CD8-positive, alpha-beta memory T cell (primary cell): ENCODE data around the gene EME2. TPM values are rescaled to one million over a fixed set of nuclear protein-coding genes. Genes with fewer than 3 reads are reported as not detected.
A peak's percentile ranks its signal among the peaks of the same experiment; 100 is the strongest.

ENCODE experiments used
- CTCF ChIA-PET: fragments of 350-600 bp; sonication (Branson Sonifier 250); formaldehyde crosslinking; loops from one replicate; lab custom pipeline; 2021; ENCODE audit warnings: antibody characterized with exemption; lab: Charles Lee
- POLR2A ChIA-PET: fragments of 350-600 bp; sonication (Branson Sonifier 250); formaldehyde crosslinking; loops from one replicate; lab custom pipeline; 2021; ENCODE audit warnings: antibody characterized with exemption; lab: Charles Lee
- DNase-seq, 5 donors: peaks; one replicate each; pipeline versions ENCODE4 v3.0.0 to v3.0.0-alpha.2; 2020 to 2022; ENCODE audit warnings: mixed read lengths in 1 of 5
- H3K27ac ChIP-seq: one replicate; pipeline ENCODE4 v1.7.0; 2013; ENCODE audit warnings: low read depth, mild to moderate bottlenecking, low read length, moderate library complexity
- H3K27me3 ChIP-seq: 2 replicates; pipeline ENCODE4 v1.7.0; 2013; ENCODE audit warnings: low read length, mild to moderate bottlenecking; ENCODE audit not compliant: insufficient read depth, poor library complexity, severe bottlenecking
- H3K36me3 ChIP-seq: 2 replicates; pipeline ENCODE4 v1.7.0; 2013; ENCODE audit warnings: mild to moderate bottlenecking, low read length, moderate library complexity; ENCODE audit not compliant: insufficient read depth
- H3K4me1 ChIP-seq: 2 replicates; pipeline ENCODE4 v1.7.0; 2013; ENCODE audit warnings: mild to moderate bottlenecking, low read length, moderate library complexity; ENCODE audit not compliant: insufficient read depth
- H3K4me3 ChIP-seq: 2 replicates; pipeline ENCODE4 v1.7.0; 2013; ENCODE audit warnings: mild to moderate bottlenecking, low read length
- H3K9me3 ChIP-seq: 2 replicates; pipeline ENCODE4 v1.7.0; 2013; ENCODE audit warnings: mild to moderate bottlenecking, low read length
- H3K27ac Mint-ChIP-seq, 8 donors: one replicate each; pipeline ENCODE4 v1.8.0; 2020 to 2021; ENCODE audit warnings: mixed read lengths in 8 of 8, mild to moderate bottlenecking in 6 of 8, inconsistent platforms in 3 of 8, moderate library complexity in 3 of 8
- H3K27me3 Mint-ChIP-seq, 2 donors: one replicate each; pipeline ENCODE4 v1.8.0; 2020 to 2021; ENCODE audit warnings: mixed read lengths in 2 of 2, mild to moderate bottlenecking in 1 of 2, moderate library complexity in 1 of 2
- H3K36me3 Mint-ChIP-seq, 3 donors: one replicate each; pipeline ENCODE4 v1.8.0; 2020 to 2021; ENCODE audit warnings: mixed read lengths in 3 of 3, inconsistent platforms in 1 of 3, mild to moderate bottlenecking in 1 of 3
- H3K4me1 Mint-ChIP-seq, 3 donors: one replicate each; pipeline ENCODE4 v1.8.0; 2020 to 2021; ENCODE audit warnings: mixed read lengths in 3 of 3, inconsistent platforms in 1 of 3, mild to moderate bottlenecking in 1 of 3
- H3K4me3 Mint-ChIP-seq, 7 donors: one replicate each; pipeline ENCODE4 v1.8.0; 2020 to 2021; ENCODE audit warnings: mixed read lengths in 7 of 7, mild to moderate bottlenecking in 6 of 7, moderate library complexity in 4 of 7, inconsistent platforms in 2 of 7
- H3K9me3 Mint-ChIP-seq, 5 donors: one replicate each; pipeline ENCODE4 v1.8.0; 2020 to 2022; ENCODE audit warnings: mixed read lengths in 5 of 5, mild to moderate bottlenecking in 3 of 5, moderate library complexity in 2 of 5, inconsistent platforms in 1 of 5
- polyA plus RNA-seq: library from polyadenylated mRNA; unstranded; fragments of 300-500 nt; fragmentation: Illumina TruSeq; gene quantifications from one replicate; pipeline ENCODE4 v1.2.3, GENCODE V29; 2021
- total RNA-seq, 2 experiments: library from RNA; stranded (reverse); gene quantifications; one replicate each; pipeline ENCODE4 v1.2.3, GENCODE V29; 2021

Gene EME2
- total and polyA plus RNA-seq, 3 experiments from 2014 or later: 1.6 to 21.6 (median 21.0) TPM

GRCh38 chr16:1740781-1741490 lies 31.7 kb upstream of the EME2 start:
- H3K9me3 Mint-ChIP-seq: no peaks in the 10 kb centered on the region
- CTCF ChIA-PET: no interaction called here
- H3K27ac Mint-ChIP-seq: peak overlapping the region in 1 of 8 donors; percentile 63
- H3K4me1 ChIP-seq: no peaks in the 10 kb centered on the region
- POLR2A ChIA-PET: no interaction called here
- no peak overlapping the region for H3K4me3 Mint-ChIP-seq
- no peaks in the 10 kb centered on the region for H3K27me3 Mint-ChIP-seq
- H3K9me3 ChIP-seq: no peaks in the 10 kb centered on the region
- no peaks in the 10 kb centered on the region for H3K27me3 ChIP-seq
- no peak for DNase-seq
- H3K4me1 Mint-ChIP-seq: no peaks in the 10 kb centered on the region
- H3K36me3 ChIP-seq: no peaks in the 10 kb centered on the region
- H3K27ac ChIP-seq: no peak overlapping the region
- no peak overlapping the region for H3K4me3 ChIP-seq
- peaks cover 0 to 31% (median 4%) of the 10 kb centered on the region in 3 donors for H3K36me3 Mint-ChIP-seq

- DNase-seq: no peak
- Histone ChIP-seq H3K4me1 (no peaks in the 10 kb centered on the region), H3K4me3 (no peak overlapping the region), H3K36me3 (no peaks in the 10 kb centered on the region), H3K27me3 (no peaks in the 10 kb centered on the region), H3K27ac (no peak overlapping the region), H3K9me3 (no peaks in the 10 kb centered on the region)
- ChIA-PET CTCF (no interaction called here), POLR2A (no interaction called here)
- Mint-ChIP-seq H3K9me3 (no peaks in the 10 kb centered on the region), H3K4me1 (no peaks in the 10 kb centered on the region), H3K4me3 (no peak overlapping the region), H3K27me3 (no peaks in the 10 kb centered on the region), H3K36me3 (peaks cover 0 to 33% (median 4%) of the 10 kb centered on the region in 3 donors), H3K27ac (no peak overlapping the region)
Measured at GRCh38 chr16:1741553-1742165, 31.0 kb upstream of the EME2 start.

GRCh38 chr16:1743376-1744337 lies 29.0 kb upstream of the EME2 start:
- Histone ChIP-seq H3K27ac (no peak overlapping the region), H3K4me1 (no peaks in the 10 kb centered on the region), H3K27me3 (no peaks in the 10 kb centered on the region), H3K36me3 (peaks cover 6% of the 10 kb centered on the region), H3K4me3 (no peak overlapping the region), H3K9me3 (no peaks in the 10 kb centered on the region)
- Mint-ChIP-seq H3K4me1 (no peaks in the 10 kb centered on the region), H3K27ac (no peak overlapping the region), H3K4me3 (no peak overlapping the region), H3K9me3 (no peaks in the 10 kb centered on the region), H3K36me3 (peaks cover 0 to 49% (median 4%) of the 10 kb centered on the region in 3 donors), H3K27me3 (no peaks in the 10 kb centered on the region)
- no peak for DNase-seq
- ChIA-PET CTCF (no interaction called here), POLR2A (no interaction called here)

GRCh38 chr16:1744338-1744840 lies 28.2 kb upstream of the EME2 start:
- Histone ChIP-seq H3K4me1 (no peaks in the 10 kb centered on the region), H3K27ac (no peak overlapping the region), H3K36me3 (peaks cover 11% of the 10 kb centered on the region), H3K4me3 (no peak overlapping the region), H3K9me3 (no peaks in the 10 kb centered on the region), H3K27me3 (no peaks in the 10 kb centered on the region)
- H3K4me3 Mint-ChIP-seq: no peak overlapping the region
- CTCF ChIA-PET: no interaction called here
- no peaks in the 10 kb centered on the region for H3K4me1 Mint-ChIP-seq
- no peak for DNase-seq
- no peaks in the 10 kb centered on the region for H3K27me3 Mint-ChIP-seq
- peaks cover 0 to 56% (median 4%) of the 10 kb centered on the region in 3 donors for H3K36me3 Mint-ChIP-seq
- POLR2A ChIA-PET: no interaction called here
- H3K9me3 Mint-ChIP-seq: no peaks in the 10 kb centered on the region
- H3K27ac Mint-ChIP-seq: no peak overlapping the region

GRCh38 chr16:1745181-1745899 lies 27.3 kb upstream of the EME2 start:
- DNase-seq: no peak
- peak overlapping the region in 2 of 8 donors; percentile 67 to 91 for H3K27ac Mint-ChIP-seq
- peaks cover 0 to 64% (median 4%) of the 10 kb centered on the region in 3 donors for H3K36me3 Mint-ChIP-seq
- no peaks in the 10 kb centered on the region for H3K27me3 ChIP-seq
- no peaks in the 10 kb centered on the region for H3K9me3 ChIP-seq
- H3K36me3 ChIP-seq: peaks cover 16% of the 10 kb centered on the region
- ChIA-PET POLR2A (no interaction called here), CTCF (interaction anchor here (1.3 kb wide), 1 partner anchor 40 kb away, joined by 4 read pairs; no protein-coding TSS in a partner anchor)
- H3K4me1 ChIP-seq: no peaks in the 10 kb centered on the region
- no peaks in the 10 kb centered on the region for H3K4me1 Mint-ChIP-seq
- no peak overlapping the region for H3K27ac ChIP-seq
- H3K9me3 Mint-ChIP-seq: no peaks in the 10 kb centered on the region
- H3K4me3 Mint-ChIP-seq: no peak overlapping the region
- no peak overlapping the region for H3K4me3 ChIP-seq
- no peaks in the 10 kb centered on the region for H3K27me3 Mint-ChIP-seq

- ChIA-PET CTCF (interaction anchor here (1.3 kb wide), 1 partner anchor 40 kb away, joined by 4 read pairs; no protein-coding TSS in a partner anchor), POLR2A (no interaction called here)
- H3K27me3 ChIP-seq: no peaks in the 10 kb centered on the region
- H3K27ac ChIP-seq: no peak overlapping the region
- H3K9me3 ChIP-seq: no peaks in the 10 kb centered on the region
- H3K4me3 ChIP-seq: no peak overlapping the region
- peaks cover 0 to 66% (median 4%) of the 10 kb centered on the region in 3 donors for H3K36me3 Mint-ChIP-seq
- no peaks in the 10 kb centered on the region for H3K4me1 ChIP-seq
- no peaks in the 10 kb centered on the region for H3K4me1 Mint-ChIP-seq
- H3K9me3 Mint-ChIP-seq: no peaks in the 10 kb centered on the region
- H3K4me3 Mint-ChIP-seq: no peak overlapping the region
- no peak for DNase-seq
- H3K36me3 ChIP-seq: peaks cover 16% of the 10 kb centered on the region
- H3K27me3 Mint-ChIP-seq: no peaks in the 10 kb centered on the region
- H3K27ac Mint-ChIP-seq: no peak overlapping the region
Measured at GRCh38 chr16:1745900-1746692, 26.5 kb upstream of the EME2 start.

- Histone ChIP-seq H3K9me3 (no peaks in the 10 kb centered on the region), H3K4me1 (no peaks in the 10 kb centered on the region), H3K27me3 (no peaks in the 10 kb centered on the region), H3K4me3 (no peak overlapping the region), H3K27ac (no peak overlapping the region), H3K36me3 (peaks cover 16% of the 10 kb centered on the region)
- Mint-ChIP-seq H3K27me3 (no peaks in the 10 kb centered on the region), H3K9me3 (no peaks in the 10 kb centered on the region), H3K4me1 (no peaks in the 10 kb centered on the region), H3K4me3 (no peak overlapping the region), H3K36me3 (peaks cover 0 to 70% (median 4%) of the 10 kb centered on the region in 3 donors), H3K27ac (no peak overlapping the region)
- CTCF ChIA-PET: no interaction called here
- DNase-seq: no peak
- POLR2A ChIA-PET: no interaction called here
Measured at GRCh38 chr16:1746693-1747195, 25.9 kb upstream of the EME2 start.
